Astrocyte of the hippocampus (primary cell): ENCODE data around the gene MAP1S.

Experiments used
- DNase-seq: peaks from one replicate; pipeline ENCODE4 v3.0.0; 2011; ENCODE audit warnings: low read depth, low spot score

Gene MAP1S

DNA sequence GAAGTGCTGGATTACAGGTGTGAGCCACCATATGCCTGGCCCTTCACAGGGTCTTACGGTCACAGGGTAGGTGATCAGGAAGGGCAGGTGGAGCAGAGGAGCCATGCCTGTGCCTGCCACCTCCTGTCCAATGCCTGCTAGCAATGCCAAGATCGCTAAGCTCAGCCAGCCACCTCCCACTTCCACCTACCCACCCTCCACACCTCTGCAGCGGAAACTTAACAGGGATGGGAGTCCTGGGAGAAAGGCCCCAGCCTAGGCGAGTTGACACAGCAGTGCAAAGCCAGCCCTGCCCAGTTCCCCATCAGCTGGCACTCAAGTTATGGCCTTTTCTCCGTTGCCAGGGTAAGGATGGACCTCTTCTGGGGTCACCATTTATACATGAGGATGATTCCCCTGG is 16.1 kb downstream of the MAP1S start:
- no peak for DNase-seq

DNA sequence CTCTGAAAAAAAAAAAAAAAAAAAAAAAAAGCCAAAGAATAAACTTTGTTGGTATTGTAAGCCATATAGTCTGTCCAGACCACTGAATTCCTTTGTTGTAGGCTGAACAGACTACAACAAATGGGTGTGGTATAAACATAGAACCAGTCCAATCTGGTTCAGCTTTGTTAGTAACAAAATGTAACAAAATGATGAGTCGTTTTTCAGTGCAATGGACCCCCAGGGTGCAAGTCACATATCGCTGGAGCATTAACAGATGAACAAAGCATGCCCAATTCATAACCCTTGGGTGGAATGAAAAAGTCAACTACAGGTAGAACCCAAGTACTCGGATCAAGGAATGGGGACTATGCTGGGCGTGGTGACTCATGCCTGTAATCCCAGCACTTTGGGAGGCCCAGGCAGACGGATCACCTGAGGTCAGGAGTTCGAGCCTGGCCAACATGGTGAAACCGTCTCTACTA is 18.4 kb downstream of the MAP1S start:
- DNase-seq: peak; percentile 21

DNA sequence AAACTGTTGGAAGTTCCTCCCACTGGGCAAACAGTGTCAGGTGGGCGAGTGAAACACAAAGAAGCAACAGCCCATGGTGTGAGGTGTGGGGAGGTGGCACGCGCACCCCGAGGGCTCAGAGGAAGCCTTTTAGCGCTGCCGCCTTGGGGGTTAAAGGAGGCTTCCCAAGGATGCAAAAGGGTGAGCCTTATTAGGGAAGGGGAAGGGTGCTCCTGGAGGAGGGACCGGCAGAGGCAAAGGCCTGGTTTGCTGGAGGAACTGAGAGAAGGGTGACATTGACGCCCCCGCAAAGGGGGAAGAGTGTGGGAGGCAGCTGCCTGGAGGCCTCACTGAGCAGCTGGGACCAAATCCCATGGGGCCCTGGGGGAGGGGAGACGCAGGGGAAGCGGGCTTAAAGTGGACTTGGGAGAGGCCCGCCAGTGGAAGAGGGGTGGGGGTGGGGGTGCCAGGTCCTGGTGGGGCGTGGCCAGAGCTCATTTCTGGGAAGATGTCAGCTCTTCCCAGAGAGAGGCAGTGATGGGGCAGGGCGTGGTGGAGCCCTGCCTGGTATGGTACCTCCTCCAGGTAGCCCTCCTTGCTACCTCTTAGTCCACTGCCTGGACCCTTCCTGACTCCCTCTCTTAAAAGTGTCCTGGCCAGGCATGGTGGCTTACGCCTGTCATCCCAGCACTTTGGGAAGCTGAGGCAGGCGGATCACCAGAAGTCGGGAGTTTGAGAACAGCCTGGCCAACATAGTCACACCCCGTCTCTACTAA is 20.0 kb downstream of the MAP1S start:
- DNase-seq: no peak

DNA sequence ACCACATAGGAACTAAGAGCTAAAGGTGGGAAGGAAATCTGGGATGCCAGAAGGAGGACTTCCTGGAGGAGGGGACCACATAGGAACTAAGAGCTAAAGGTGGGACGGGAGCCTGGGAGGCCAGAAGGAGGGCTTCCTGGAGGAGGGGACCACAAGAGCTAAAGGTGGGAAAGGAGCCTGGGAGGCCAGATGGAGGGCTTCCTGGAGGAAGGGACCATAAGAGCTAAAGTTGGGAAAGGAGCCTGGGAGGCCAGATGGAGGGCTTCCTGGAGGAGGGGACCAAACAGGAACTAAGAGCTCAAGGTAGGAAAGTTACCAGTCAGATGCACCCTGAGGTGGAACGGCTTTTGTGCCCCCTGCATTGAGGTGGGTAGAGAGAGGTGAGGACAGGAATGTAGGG is 22.2 kb downstream of the MAP1S start:
- DNase-seq: no peak

DNA sequence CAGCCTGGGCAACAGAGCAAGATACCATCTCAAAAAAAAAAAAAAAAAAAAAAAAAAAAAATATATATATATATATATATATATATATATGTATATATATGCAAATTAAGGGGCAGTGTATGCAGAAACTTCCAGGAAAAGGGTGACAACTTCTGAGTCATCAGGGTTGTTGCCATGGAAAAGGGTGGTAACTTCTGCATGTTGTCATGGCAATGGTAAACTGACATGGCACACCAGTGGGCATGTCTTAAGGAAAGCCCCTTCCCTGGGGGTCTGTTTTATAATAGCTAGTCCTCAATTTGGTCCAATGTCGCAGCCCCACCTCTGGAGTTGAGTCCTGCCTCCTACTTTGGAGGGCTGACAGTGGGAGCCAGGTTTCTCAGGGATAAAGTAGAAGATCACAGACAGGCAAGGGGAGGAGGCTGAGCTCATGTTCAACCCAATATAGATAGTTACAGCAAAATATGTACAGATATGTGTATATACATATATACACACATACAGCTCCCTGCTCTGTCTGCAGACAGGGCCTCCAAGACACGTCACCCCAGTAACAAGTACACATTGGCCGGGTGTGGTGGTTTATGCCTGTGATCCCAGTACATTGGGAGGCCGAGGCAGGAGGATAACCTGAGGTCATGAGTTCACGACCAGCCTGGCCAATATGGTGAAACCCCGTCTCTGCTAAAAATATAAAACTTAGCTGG is 24.7 kb downstream of the MAP1S start:
- peak; percentile 46 for DNase-seq

DNA sequence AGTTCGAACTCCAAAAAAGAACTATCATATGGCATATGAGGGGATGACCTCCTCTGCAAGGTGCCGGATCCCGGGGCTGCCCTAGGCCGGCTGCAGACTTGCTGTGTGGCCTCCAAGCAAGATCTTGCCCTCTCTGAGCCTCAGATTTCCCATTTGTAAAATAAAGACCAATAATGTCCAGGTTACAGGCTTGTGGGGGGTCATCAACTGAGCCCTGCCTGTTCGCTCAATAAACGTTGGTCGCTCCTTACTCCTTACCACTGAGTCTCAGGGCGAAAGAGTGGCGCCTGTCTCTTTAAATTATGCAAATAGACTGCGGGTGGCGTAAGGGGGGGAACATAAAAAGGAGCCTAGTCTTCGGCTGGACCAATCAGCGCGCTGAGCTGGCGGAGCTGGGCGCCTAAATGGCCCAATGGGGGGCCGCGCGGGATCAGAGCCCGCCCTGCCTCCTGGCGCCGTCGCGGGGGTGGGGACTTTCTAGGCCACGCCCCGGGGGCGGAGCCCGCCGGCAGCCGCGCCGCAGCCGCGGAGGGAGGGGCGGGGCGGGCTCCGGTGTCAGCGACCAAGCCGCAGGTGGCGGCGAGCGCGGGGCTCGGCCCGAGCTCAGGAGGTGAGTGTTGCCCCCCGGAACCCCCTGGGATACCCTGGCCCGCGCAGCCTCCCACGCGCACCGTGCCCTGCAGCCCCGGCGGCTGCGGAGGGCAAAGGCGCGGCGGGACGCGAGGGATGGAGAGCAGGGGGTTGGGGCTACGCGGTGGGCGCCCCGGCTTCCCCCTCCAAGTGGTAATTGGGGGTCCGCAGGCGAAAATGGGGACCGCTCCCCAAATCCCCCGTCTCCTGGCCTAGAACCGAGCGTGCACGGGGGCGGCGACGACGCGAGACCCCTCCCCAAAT is 28.2 kb downstream of the MAP1S start:
- peak; percentile 98 for DNase-seq

DNA sequence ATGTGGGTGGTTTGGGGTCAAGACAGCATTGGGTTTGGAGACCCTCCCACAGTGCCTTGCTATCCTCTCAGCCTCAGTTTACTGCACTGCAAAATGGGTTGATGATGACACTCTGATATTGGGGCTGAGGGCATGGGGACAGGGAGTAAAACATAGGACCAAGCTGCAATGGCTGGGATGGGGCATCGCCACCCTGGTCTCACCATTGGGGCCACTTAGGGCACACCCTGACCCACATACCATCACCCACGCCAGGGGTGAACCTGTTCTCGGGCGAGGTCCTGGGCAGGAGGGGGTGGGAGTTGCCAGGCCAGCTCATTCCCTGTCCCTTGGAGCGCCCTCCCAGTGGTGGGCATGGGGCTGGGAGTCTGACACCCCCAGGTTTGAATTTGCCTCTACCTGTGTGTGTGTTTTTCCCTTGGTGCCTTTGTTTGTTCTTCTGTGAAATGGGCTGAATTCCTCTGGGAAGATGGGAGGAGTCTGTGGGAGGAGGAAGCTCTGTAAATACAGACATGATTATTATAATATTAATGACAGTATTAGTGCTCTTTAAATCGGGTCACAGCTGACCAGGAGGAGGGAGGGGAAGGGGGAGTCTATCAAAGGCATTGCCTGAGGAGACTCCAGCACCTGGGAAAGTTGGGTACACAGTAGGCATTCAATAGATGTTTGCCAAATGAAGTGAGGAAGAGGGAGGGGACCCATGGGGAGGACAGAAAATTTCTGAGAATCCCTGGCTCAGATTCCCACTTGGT is 29.8 kb downstream of the MAP1S start:
- no peak for DNase-seq

DNA sequence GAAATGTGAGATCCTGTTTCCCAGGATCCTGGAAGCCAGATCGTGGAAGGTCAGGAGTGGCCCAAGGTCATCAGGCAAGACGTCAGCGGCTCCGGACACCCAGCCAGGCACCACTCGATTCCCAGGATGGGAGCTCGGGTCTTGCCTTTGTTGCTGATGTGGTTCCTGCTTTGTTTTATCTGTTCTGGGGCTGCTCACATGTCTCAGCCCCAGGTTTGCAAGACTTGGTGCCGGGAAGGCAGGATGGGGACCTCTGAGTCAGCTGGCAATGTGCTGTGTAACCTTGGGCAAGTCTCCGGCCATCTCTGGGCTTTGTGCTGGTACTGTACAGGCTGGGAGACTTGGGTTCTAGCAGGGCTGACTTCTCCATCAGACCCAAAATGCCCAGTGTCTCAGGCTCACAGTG is 30.6 kb downstream of the MAP1S start:
- no peak for DNase-seq

DNA sequence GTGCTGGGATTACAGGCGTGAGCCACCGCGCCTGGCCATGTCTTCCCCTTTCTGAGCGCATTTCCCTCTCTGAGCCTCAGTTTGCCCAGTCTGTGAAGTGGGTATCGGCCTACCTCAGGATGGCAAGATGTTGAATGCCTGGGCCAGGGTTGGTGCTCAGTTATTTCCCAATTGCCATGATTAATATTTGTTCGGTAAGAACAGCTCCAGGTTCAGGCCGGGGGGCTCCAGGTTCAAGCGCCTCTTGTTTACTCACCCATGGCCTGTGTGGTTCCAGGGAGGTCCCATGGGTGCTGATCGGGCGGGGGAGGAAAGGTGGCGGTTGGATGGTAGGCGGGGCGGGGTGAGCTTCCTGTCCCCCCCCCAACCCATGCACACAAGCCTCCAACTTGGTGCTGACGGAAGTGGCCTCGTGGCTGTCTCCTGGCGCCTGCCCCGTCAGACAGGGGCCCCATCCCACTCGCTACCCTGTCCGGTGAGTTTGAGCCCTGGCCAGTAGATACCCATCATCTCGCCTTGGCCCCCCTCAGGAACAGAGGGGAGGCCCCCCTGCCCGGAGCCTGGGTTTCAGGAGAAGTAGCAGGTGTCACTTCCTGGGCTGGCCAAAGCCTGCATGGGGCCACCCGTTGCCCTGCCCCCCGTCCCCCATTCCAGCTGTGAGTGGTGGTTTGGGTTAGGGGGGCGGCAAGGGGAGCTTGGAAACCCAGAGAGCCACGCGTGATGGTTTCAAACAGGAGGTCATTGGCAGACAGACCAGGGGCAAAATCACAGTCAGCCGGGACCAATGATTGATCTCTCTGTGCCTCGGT is 32.0 kb downstream of the MAP1S start, which contains the start of gene FCHO1:
Gene FCHO1 (plus strand): TSS at position 375 of the 809 bp plus-strand sequence. CDS start 3,688 bp downstream, outside the sequence.
- no peak for DNase-seq

DNA sequence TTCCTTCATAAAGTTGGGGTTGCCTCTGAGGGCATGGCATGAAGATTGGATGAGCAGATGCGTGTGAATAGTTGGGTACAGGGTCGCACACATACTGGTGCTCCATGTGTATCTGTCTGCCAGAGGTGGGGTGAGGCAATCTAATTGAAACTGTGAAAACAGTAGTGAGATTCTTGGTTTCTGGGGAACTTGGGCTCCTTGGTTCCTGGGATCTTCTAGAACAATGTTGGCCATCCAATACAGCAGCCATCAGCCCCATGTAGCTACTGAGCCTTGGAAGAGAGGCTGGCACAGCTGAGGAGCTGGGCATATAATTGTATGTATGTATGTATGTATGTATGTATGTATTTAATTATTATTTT is 32.6 kb downstream of the MAP1S start:
- DNase-seq: no peak

DNA sequence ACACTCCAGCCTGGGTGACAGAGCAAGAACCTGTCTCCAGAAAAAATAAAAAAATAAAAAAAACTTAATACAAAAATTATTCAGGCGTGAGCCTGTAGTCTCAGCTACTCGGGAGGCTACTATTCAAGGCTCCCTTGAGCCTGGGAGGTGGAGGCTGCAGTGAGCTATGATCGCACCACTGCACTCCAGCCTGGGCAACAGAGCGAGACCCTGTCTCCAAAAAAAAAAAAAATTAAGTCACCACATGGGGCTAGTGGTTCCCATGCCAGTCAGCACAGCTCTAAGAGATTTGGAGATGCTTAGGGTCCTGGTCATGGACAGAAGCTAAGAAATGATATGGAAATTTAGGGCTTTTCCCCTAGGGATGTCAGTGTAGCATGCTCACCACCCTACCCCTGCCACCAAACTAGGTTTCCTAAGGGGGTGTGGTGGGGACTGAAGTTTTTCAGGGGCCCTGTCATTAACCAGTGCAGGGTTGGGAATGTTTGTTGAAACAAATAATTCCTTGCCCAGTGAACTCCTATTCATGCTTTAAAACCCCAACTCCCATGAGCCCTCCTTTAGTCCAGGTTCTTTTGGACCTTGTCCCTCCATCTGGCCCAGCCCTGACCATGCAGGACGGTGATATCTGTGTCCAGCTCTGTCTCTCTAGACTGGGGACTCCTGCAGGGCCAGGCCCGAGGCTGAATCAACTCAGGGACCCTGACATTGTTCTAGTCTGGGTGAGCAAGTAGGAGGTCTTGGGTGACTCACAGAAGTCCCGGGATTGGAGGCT is 33.8 kb downstream of the MAP1S start:
- no peak for DNase-seq

DNA sequence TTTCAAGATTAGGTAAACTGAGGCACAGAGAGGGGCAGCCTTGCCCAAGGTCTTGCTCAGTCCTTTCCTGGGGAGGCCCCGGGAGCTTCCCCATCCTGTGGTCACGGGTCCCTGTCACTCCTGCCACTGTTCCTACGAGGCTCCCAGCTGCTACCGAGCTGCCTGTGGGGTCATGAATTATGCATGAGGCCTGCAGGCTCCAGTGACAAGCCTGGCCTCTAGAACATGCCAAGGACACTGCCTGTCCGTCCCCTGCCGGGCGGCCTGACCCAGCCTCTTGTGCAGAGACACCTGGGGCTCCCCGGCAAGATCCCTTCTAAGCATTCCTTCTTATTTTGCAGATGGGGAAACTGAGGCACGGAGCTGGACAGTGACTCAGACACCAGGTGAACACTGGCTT is 34.7 kb downstream of the MAP1S start:
- DNase-seq: peak; percentile 50

DNA sequence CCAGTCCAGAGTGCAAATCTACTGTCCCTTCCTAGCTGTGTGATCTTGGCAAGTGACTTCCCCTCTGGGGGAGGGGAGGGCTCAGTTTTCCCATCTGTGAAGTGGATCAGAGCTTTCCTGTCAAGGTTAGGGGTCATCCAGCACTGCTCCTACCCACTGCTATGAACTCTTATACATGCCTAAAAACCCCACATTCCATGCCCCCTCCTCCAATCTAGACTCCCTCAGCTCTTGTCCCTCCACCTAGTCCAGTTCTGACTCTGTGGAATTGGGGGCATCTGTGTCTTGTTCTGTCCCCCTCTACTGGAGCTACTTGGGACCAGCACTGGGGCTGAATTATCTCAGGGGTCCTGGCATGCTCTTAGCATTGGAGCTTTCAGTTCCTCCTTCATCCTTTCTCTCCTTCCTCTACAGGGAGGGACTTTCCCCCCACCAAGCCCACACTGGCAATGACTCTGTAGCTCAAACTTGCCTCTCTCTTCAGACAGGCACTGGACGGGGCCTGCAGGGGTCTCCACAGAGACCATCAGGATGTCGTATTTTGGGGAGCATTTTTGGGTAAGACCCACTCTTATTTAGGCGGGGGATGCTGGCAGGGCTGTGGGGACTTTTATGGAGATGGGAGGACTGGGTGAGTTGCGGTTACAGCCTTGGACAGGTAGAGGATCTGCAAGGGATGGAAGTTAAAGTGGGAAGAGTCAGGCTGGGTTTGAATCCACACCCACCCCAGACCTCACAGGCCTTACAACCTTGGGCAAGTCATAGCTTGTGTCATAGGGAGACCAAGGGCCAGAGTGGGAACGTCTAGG is 35.6 kb downstream of the MAP1S start:
- DNase-seq: no peak

DNA sequence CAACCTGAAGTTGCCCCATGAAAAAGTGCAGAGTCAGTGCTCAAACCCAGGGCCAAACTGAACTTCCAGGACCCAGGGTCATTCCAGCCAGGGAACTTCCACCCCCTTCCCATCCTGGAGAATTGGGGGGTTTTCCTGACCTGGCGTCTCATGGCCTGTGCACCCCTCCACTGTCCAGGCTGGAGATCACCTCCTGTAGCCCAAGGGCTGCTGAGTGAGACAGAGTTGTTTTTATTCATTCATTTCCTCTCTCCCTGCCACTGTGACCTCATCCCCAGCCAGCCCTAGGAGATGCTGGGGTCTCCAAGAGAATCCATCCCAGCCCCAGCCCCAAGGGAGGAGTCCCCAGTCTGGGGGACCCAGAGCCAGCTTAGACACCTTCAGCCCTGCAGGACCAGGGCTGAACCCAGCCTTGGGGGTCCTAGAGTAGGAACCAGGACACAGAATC is 36.2 kb downstream of the MAP1S start:
- DNase-seq: no peak

DNA sequence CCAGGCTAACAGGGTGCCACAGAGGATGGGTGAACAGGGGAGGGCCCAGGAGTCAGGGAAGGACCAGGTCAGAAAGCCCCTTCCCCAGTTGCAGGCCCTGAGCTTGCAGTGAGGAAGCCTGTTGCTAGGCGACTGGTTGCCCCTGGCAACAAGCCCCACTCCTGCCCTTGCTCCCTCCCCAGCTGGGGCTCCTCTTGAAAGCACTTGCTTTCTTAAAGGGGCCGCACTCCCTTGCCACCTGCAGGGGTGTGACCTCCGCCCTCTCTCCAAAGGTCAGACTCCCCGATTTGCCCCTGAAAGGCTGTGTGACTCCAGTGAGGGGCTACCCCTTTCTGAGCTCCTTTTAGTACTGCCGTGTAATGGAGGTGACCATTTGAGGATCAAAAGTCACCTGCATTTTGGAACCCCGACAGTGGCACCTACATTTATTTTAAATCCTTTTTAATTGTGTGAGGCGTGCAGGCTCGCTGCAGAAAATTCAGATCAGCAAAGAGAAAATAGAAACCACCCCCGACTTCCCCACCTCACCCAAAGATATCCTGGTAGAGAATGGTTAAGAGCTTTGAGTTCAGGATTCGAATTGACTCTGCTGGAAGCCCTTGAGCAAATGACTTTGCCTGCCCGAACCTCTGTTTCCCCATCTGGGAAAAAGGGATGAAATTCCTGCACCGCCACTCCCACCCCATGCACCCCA is 36.8 kb downstream of the MAP1S start:
- peak; percentile 78 for DNase-seq

DNA sequence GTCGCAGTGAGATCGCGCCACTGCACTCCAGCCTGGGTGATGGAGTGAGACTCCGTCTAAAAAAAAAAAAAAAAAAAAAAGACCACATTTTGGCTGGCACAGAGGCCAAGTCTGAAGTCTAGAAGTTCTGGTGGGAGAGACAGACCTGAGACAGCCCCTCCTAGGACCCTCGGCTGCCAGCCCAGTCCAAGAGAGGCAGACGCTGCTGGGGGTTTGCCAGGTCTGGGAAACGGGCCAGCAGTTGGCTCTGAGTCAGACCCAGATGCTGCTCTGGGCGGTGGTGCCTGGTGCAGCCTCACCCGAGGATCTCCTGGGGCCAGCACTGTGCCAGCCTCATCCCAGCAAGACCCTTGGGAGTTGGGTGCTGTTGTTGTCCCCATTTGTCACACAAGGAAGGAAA is 37.8 kb downstream of the MAP1S start:
- peak; percentile 89 for DNase-seq

DNA sequence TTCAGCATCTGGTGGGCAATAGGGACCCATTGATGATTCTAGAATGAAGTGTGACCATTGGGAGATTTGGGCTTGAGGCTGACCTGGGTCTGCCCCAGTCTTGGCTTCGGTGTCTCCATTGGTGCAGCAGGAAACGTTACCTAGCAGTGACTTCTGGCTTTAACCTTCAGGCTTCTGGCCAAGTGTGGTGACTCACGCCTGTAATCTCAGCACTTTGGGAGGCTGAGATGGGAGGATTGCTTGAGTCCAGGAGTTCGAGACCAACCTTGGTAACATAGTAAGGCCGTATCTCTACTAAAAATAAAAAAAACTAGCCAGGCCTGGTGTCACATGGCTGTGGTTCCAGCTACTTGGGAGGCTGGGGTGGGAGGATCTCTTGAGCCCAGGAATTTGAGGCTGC is 39.2 kb downstream of the MAP1S start:
- no peak for DNase-seq

DNA sequence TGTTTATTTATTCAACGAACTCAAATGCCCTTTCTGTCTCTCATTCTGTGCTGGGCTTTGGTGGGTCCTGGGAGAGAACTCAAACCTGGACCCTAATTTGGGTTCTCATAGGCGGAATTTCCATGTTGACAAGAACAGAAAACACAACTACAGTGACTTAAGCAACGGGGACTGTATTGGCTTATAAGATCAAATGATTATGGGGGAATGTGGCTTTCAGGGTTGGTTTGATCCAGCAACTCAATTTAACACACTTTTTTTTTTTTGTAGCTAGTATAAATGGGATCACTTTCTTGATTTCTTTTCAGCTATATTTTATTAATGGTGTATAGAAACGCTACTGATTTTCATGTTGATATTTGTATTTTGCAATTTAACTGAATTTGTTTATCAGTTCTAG is 41.9 kb downstream of the MAP1S start:
- DNase-seq: no peak
